Activated gamma-delta T cell treated with anti-CD3 and anti-CD28 coated beads, Interleukin-2, amount 50 U/mL, for 16 hours (primary cell): Measurements from ENCODE around the gene TKT.

Experiments used
- DNase-seq: peaks from one replicate; pipeline ENCODE4 v3.0.0-alpha.2; 2020; ENCODE audit warnings: low read depth

TKT gene

GRCh38 chr3:53195602-53196574 lies 59.9 kb downstream of the TKT start:
- DNase-seq, result peak; percentile 30

DNA sequence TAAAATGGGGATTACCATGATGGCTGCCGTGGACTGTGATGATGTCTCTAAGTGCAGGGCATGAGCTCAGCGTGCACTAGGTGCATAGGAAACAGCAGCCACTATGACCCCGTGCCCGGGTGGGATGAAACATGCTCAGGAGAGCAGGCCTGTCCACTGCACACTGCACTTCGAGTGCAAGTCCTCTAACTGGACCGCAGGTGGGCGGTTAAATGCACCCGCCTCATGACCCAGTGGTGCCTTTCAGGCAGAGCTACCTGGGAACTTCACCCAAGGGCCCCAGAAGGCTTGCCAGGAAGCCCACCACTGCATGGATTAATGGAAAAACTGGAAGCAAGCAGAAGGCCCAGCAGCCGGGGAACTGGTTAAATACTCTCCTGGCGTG lies 60.8 kb downstream of the TKT start:
- no peak for DNase-seq

DNA sequence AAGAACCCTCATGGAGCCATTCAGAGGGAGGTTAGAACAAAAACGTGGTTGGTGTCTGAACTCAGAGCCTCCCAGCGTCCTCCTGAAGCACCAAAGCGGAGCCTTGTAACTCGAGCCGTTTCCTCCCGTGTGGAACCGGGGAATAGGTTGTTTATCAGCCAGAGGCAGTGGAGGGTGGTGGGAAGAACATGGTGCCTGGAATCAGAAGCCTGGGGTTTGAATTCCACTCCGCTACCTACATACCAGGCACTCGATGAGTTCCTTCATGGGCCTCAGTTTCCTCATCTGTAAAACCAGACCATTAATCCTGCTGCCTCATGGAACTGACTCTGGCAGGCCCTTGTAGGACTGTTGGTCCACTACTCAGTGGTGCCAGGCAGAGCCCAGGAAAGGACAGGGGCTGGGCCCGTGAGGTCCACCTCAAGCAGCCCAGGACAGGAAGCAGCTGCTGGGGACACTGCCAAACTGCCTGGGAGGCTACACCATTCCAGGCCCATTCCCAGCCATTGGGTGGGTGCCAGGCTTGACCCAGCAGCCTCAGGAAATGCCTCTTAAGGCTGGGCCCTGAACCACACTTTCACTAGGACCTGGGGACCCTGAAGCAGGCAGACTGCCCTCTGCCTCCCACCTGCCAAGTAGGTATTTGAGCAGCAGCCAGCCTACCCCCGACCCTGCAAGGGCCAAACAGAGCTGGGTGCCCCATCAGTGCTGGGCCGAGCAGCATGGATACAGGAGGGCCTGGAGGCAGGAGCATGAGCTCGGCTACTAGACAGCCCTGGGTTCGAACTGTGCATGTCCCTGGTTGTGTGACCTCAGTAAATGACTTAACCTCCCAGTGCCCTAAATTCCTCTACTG lies 61.4 kb downstream of the TKT start:
- DNase-seq, result no peak

GRCh38 chr3:53193466-53194209 lies 62.2 kb downstream of the TKT start:
- DNase-seq, result no peak

DNA sequence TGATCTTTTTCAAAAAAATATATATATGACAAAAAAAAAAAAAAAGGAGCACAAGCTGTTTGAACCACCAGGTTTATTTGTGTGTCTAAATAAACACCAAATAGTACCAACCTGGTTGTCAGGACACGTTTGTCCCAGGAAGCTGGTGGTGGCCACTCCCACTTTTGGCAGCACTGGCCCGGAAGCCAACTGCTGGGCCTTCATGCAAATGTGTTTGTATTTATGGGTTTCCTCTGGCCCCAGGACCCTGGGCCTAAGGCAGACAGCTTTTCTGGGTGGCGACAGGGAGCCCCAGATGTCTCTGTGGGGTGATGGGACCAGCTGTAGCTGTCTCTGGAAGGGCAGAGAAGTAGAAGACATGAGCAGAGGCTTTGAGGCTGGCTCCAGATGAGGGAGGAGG lies 63.2 kb downstream of the TKT start:
- no peak for DNase-seq

DNA sequence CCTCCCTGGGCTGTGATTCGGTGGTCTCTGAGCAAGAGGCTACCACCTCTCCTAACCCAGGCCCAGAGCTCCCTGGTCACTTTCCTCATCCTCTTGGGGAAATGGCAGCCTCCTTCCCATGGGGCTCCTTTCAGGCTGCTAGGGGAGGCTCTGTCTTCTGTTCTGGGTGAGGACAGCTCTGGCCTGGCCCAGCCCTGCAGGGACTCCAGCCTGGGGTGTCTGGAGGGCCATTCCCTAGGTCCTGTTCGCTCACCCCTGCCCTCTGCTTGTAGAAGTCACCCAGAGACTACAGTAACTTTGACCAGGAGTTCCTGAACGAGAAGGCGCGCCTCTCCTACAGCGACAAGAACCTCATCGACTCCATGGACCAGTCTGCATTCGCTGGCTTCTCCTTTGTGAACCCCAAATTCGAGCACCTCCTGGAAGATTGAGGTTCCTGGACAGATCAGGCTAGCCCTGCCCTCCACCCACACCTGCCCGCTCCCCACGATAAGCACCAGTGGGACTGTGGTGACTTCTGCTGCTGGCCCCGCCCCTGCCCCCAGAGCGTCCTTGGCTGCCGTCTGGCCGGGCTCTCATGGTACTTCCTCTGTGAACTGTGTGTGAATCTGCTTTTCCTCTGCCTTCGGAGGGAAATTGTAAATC lies 63.9 kb downstream of the TKT start:
- DNase-seq, result no peak

DNA sequence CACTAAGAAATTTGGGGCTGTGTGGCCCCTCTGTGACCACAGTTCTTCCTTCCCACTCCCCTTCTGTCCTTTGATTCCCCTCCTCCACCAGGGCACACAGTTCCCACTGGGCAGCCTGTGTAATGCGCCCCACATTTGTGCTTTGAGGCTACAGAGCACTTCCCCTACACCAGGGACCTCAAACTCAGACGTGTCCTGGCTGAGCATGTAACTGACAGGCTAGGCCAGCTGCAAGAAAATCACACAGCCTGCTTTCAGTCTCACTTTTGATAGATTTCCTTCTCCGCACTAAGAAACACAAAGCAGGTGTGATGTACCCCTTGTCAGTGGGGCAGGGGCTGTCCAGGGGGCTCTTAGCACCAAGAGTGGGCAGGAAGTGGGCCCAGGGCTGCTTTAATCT lies 65.2 kb downstream of the TKT start:
- no peak for DNase-seq

- no peak for DNase-seq
Measured at GRCh38 chr3:53189276-53189675, 66.5 kb downstream of the TKT start.

- DNase-seq, result no peak
Measured at GRCh38 chr3:53188720-53189119, 67.1 kb downstream of the TKT start.

DNA sequence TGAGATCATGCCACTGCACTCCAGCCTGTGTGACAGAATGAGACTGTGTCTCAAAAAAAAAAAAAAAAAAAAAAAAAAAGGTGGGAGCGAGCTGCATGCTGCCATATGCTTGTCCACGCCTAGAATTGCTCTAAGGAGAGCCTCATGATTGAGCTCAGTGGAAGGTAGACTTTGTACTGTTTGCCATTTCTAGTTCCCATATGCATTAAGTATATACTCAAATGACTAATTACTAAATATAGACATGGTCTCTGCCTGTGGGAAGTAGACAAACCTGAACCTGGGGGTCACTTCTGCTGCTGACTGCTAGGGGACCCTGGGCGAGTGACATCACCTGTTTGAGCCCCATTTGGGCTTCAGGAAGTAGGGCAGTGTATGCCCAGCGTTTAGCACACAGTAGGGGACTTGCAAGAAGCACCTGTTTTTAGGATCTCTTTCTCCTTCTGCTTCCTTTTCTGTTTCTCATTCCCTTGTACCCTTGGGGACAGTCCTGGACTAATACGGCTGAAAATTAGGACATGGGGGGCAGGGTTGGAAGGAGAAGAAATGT lies 67.6 kb downstream of the TKT start:
- DNase-seq, result no peak

GRCh38 chr3:53187430-53187829 lies 68.4 kb downstream of the TKT start:
- no peak for DNase-seq

- DNase-seq, result no peak
Measured at GRCh38 chr3:53186726-53187125, 69.1 kb downstream of the TKT start.

- no peak for DNase-seq
Measured at GRCh38 chr3:53185761-53186465, 69.9 kb downstream of the TKT start.

DNA sequence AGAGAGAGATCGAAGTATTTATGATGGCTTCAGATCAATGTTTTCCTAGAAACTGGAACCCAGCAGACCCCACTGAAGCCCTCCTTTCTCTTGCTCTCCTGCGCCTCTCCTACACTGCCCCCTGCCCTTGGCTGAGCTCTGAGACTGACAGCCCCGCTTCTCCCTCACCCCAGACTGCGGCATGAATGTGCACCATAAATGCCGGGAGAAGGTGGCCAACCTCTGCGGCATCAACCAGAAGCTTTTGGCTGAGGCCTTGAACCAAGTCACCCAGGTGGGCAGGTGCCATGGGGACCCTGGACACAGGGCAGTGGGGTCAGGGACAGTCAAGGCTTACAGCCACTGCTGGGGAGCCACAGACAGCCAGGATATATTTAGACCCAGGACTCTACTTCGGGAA lies 71.1 kb downstream of the TKT start:
- DNase-seq, result no peak

DNA sequence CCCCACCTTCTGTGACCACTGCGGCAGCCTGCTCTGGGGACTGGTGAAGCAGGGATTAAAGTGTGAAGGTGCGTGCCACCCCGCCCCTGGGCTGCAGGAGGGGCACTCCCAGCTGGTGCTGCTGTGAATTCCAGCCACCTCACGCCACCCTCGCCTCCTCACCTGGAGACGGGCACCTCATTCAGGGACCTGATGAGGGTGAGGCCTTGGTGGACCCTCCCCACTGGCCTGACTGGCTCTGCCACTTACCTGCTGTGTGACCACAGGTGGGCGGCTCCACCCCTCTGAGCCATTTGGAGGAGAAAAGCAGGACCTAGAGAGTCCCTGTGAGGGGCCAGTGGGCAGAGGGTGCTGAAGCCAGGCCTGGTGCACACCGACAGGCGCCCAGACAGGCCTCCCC lies 72.3 kb downstream of the TKT start:
- DNase-seq, result no peak

- DNase-seq, result no peak
Measured at GRCh38 chr3:53182764-53183355, 73.0 kb downstream of the TKT start.

DNA sequence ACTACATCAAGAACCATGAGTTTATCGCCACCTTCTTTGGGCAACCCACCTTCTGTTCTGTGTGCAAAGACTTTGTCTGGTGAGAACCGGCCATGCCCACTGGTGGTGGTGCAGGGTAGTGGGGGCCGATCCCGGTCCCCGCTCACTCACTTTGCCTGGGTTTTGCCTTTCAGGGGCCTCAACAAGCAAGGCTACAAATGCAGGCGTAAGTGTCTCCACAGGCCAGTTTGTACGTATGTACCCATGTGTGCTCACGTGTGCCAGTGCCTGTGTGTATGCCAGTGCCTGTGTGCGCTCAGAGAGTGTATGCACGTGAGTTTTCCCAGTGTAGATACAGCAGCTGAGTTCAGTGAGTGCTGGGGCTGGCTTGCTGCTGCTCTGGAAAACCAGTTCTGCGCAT lies 74.3 kb downstream of the TKT start:
- DNase-seq, result no peak

DNA sequence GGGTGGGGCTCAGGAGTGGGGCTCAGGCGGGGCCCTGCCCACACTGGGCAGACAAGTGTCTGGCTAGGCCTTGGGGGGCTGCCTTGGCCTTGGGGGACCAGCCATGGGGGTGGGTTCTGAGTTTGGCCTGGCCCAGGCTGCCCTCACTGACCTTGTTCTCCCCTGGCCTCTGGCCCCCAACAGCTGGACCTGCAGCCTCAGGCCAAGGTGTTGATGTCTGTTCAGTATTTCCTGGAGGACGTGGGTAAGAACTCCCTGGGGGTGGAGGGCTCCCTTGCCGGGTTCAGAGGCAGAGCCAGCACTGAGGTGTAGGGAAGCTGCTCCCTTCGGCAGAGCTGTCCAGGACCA lies 74.8 kb downstream of the TKT start:
- DNase-seq, result no peak

DNA sequence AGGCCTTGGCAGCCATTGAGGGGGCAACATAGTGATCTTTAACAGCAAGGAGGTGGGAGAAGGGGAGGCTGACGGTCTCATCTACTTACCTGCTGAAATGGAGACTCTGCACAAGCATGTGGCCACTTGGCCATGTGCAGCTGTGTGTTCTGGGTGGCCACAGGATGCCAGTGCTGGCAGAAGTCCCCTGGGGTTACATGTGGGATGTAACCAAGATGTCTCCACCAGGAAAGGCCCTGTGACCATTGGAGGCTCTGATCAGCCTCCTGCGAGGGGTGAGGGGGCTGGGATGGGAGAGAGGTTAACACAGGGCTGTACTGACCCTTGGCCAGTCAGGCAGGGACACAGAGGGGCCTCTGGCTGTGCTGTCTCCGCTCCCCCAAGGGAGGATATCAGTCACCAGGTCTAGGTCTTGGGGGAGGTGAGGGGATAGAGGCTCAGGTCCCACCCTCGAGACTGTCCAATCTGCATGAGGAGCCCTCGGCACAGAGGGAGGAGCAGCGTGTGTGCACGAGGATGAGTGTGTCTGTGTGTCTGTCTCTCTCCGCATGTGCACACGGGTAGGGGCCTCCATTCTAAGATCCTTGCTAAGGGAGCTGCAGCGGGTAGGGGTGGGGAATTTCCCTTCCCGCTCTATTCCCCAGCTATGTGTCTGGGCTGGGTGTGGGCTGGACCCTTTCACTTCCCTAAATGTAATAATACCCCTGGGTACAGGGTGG lies 75.4 kb downstream of the TKT start:
- no peak for DNase-seq

GRCh38 chr3:53179580-53179979 lies 76.2 kb downstream of the TKT start:
- DNase-seq, result no peak
